Activated B cell treated with CpG ODN at 0.5 μM for 24 hours (primary cell): Measurements from ENCODE around the gene DENND5A. TPM values are rescaled to one million over a fixed set of nuclear protein-coding genes. Genes with fewer than 3 reads are reported as not detected.

ENCODE experiments used
- ATAC-seq: fragments of 200-7000 bp; cut with Tn5 transposase; one replicate; pipeline ENCODE4 v1.10.0; 2021; ENCODE audit warnings: low read depth, mild to moderate bottlenecking, moderate library complexity
- CTCF ChIA-PET: fragments of 350-600 bp; sonication (Branson Sonifier 250); formaldehyde crosslinking; loops from one replicate; lab custom pipeline; 2021; ENCODE audit warnings: antibody characterized with exemption; lab: Charles Lee
- POLR2A ChIA-PET: fragments of 350-600 bp; sonication (Branson Sonifier 250); formaldehyde crosslinking; loops from one replicate; lab custom pipeline; 2021; ENCODE audit warnings: antibody characterized with exemption; lab: Charles Lee
- DNase-seq: peaks from one replicate; pipeline ENCODE4 v3.0.0; 2022
- H3K27ac Mint-ChIP-seq: one replicate; pipeline ENCODE4 v1.8.0; 2020; ENCODE audit warnings: mixed read lengths
- H3K27me3 Mint-ChIP-seq: one replicate; pipeline ENCODE4 v1.8.0; 2021; ENCODE audit warnings: mixed read lengths
- H3K36me3 Mint-ChIP-seq: one replicate; pipeline ENCODE4 v1.8.0; 2021; ENCODE audit warnings: low read depth, mixed read lengths
- H3K4me1 Mint-ChIP-seq: one replicate; pipeline ENCODE4 v1.8.0; 2021; ENCODE audit warnings: mixed read lengths
- H3K4me3 Mint-ChIP-seq: one replicate; pipeline ENCODE4 v1.8.0; 2020; ENCODE audit warnings: mild to moderate bottlenecking, mixed read lengths
- H3K9me3 Mint-ChIP-seq: one replicate; pipeline ENCODE4 v1.8.0; 2020; ENCODE audit warnings: mixed read lengths
- intact Hi-C: fragments of 100-400 bp; cut with micrococcal nuclease; formaldehyde crosslinking; loops from one replicate; pipeline ENCODE4 v1.15.1; 2024
- total RNA-seq: library from RNA; stranded (reverse); gene quantifications from 2 replicates; pipeline ENCODE4 v1.2.3, GENCODE V29; 2022
- TF ChIP-seq, protein P1 (sequence below): fragments of 200-600 bp; IDR thresholded peaks from one replicate; pipeline ENCODE4 v1.8.0; 2022; ENCODE audit warnings: antibody characterized with exemption, mild to moderate bottlenecking

Gene DENND5A
- total RNA-seq, 1 donor from 2014 or later, result 24.4 TPM

DNA sequence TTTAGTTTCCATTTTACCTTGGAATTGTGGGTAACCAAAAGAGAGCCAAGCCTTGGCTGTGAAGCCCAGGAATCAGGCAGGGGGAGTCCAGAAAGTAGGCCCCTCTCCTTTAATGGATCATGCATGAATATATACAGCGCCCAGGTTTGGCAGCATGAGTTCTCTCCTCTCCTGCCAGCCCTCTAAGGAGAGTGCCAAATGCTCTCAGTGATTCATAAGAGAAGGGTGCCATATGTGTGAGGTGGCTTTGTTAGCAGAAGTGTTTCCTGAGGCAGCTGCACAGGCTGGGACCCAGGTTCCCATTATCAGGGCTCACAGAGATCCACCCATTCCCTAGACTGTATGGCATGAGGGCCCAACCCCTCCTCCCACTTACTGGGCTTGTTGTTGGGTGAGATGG is 121.4 kb downstream of the DENND5A start:
- no peak for ATAC-seq
- ChIA-PET POLR2A (no interaction called here), CTCF (no interaction called here)
- Mint-ChIP-seq H3K36me3 (peaks cover 94% of the 10 kb centered on the region), H3K4me3 (no peak overlapping the region), H3K9me3 (no peaks in the 10 kb centered on the region), H3K27ac (no peak overlapping the region), H3K4me1 (no peaks in the 10 kb centered on the region), H3K27me3 (no peaks in the 10 kb centered on the region)
- TF ChIP-seq, protein P1, sequence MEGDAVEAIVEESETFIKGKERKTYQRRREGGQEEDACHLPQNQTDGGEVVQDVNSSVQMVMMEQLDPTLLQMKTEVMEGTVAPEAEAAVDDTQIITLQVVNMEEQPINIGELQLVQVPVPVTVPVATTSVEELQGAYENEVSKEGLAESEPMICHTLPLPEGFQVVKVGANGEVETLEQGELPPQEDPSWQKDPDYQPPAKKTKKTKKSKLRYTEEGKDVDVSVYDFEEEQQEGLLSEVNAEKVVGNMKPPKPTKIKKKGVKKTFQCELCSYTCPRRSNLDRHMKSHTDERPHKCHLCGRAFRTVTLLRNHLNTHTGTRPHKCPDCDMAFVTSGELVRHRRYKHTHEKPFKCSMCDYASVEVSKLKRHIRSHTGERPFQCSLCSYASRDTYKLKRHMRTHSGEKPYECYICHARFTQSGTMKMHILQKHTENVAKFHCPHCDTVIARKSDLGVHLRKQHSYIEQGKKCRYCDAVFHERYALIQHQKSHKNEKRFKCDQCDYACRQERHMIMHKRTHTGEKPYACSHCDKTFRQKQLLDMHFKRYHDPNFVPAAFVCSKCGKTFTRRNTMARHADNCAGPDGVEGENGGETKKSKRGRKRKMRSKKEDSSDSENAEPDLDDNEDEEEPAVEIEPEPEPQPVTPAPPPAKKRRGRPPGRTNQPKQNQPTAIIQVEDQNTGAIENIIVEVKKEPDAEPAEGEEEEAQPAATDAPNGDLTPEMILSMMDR, result no peak
- no peak for DNase-seq
- intact Hi-C loops, result no loop called here

GRCh38 chr11:9142732-9143131 is 122.4 kb downstream of the DENND5A start:
- ATAC-seq, result no peak
- H3K4me1 Mint-ChIP-seq, result peaks cover 1% of the 10 kb centered on the region

GRCh38 chr11:9141186-9141585 is 124.0 kb downstream of the DENND5A start:
- ChIA-PET CTCF (interaction anchor here (5.2 kb wide), 1 partner anchor 125 kb away, joined by 68 read pairs; no protein-coding TSS in a partner anchor), POLR2A (no interaction called here)
- Mint-ChIP-seq H3K27me3 (no peaks in the 10 kb centered on the region), H3K27ac (no peak overlapping the region), H3K9me3 (no peaks in the 10 kb centered on the region), H3K4me1 (peaks cover 3% of the 10 kb centered on the region), H3K36me3 (peaks cover 77% of the 10 kb centered on the region), H3K4me3 (no peak overlapping the region)
- DNase-seq, result no peak
- TF ChIP-seq, protein P1, result no peak
- intact Hi-C loops, result no loop called here
- ATAC-seq, result no peak

More at GRCh38 chr11:9142732-9143131, 122.4 kb downstream of the DENND5A start:
- no peak for DNase-seq
- TF ChIP-seq, protein P1, result no peak
- intact Hi-C loops, result no loop called here
- Mint-ChIP-seq H3K9me3 (no peaks in the 10 kb centered on the region), H3K4me3 (no peak overlapping the region), H3K27ac (no peak overlapping the region), H3K36me3 (peaks cover 91% of the 10 kb centered on the region), H3K27me3 (no peaks in the 10 kb centered on the region)
- ChIA-PET POLR2A (no interaction called here), CTCF (interaction anchor here (0.7 kb wide), 1 partner anchor 12 kb away, joined by 3 read pairs; no protein-coding TSS in a partner anchor)

- intact Hi-C loops, result no loop called here
- ATAC-seq (no peak), DNase-seq (no peak)
- no peak overlapping the region for H3K4me3 Mint-ChIP-seq
- no peaks in the 10 kb centered on the region for H3K9me3 Mint-ChIP-seq
- no peak overlapping the region for H3K27ac Mint-ChIP-seq
- ChIA-PET POLR2A (no interaction called here), CTCF (interaction anchor here (1.0 to 5.2 kb wide), 2 partner anchors 10 to 124 kb away, joined by 3 to 68 read pairs; no protein-coding TSS in a partner anchor)
- H3K4me1 Mint-ChIP-seq, result peaks cover 3% of the 10 kb centered on the region
- TF ChIP-seq, protein P1, result no peak
- no peaks in the 10 kb centered on the region for H3K27me3 Mint-ChIP-seq
- H3K36me3 Mint-ChIP-seq, result peaks cover 63% of the 10 kb centered on the region
Observed at GRCh38 chr11:9139628-9140357, 125.4 kb downstream of the DENND5A start.
